Activated T-cell treated with anti-CD3 and anti-CD28 coated beads, Interleukin-2, amount 50 U/mL, for 72 hours (primary cell): ENCODE data around the gene TSPEAR. TPM values are rescaled to one million over a fixed set of nuclear protein-coding genes. Genes with fewer than 3 reads are reported as not detected.

Experiments used
- ATAC-seq, 2 donors: fragments of 150-1000 bp; cut with Tn5 transposase; replicated peaks in 1 of 2; 2 replicates each; pipeline ENCODE4 v1.10.0; 2021; ENCODE audit warnings: moderate library complexity in 2 of 2, mild to moderate bottlenecking in 1 of 2
- DNase-seq, 2 donors: peaks; one replicate each; pipeline ENCODE4 v3.0.0; 2021 to 2022; ENCODE audit warnings: mixed read lengths in 1 of 2
- H3K27ac Mint-ChIP-seq: one replicate; pipeline ENCODE4 v1.8.0; 2022; ENCODE audit warnings: mild to moderate bottlenecking, moderate library complexity, mixed read lengths
- H3K27me3 Mint-ChIP-seq: one replicate; pipeline ENCODE4 v1.8.0; 2022; ENCODE audit warnings: low read depth, mixed read lengths
- H3K36me3 Mint-ChIP-seq, 2 donors: one replicate each; pipeline ENCODE4 v1.8.0; 2022; ENCODE audit warnings: mixed read lengths in 2 of 2, mild to moderate bottlenecking in 1 of 2; ENCODE audit not compliant: insufficient read depth in 2 of 2
- H3K4me1 Mint-ChIP-seq: one replicate; pipeline ENCODE4 v1.8.0; 2022; ENCODE audit warnings: low read depth, mixed read lengths
- H3K4me3 Mint-ChIP-seq, 2 donors: one replicate each; pipeline ENCODE4 v1.8.0; 2022; ENCODE audit warnings: mild to moderate bottlenecking in 2 of 2, mixed read lengths in 2 of 2, moderate library complexity in 2 of 2
- H3K9me3 Mint-ChIP-seq, 2 donors: one replicate each; pipeline ENCODE4 v1.8.0; 2022; ENCODE audit warnings: mixed read lengths in 2 of 2
- total RNA-seq, 2 donors: library from RNA; stranded (reverse); gene quantifications; one replicate each; pipeline ENCODE4 v1.2.3, GENCODE V29; 2022

Gene TSPEAR
- total RNA-seq, 2 donors from 2014 or later = not detected

- no peak overlapping the region for H3K27ac Mint-ChIP-seq
- no peaks in the 10 kb centered on the region for H3K4me1 Mint-ChIP-seq
- H3K4me3 Mint-ChIP-seq = no peak overlapping the region
- H3K36me3 Mint-ChIP-seq = peaks cover 3 to 9% of the 10 kb centered on the region in 2 donors
- H3K27me3 Mint-ChIP-seq = peaks cover 10% of the 10 kb centered on the region
- DNase-seq (no peak), ATAC-seq (no peak)
- H3K9me3 Mint-ChIP-seq = peaks cover 0 to 5% of the 10 kb centered on the region in 2 donors
Observed at GRCh38 chr21:44572959-44573583, 138.3 kb downstream of the TSPEAR start.

- Mint-ChIP-seq H3K36me3 (peaks cover 0 to 3% of the 10 kb centered on the region in 2 donors), H3K27ac (no peak overlapping the region), H3K4me1 (no peaks in the 10 kb centered on the region), H3K27me3 (peaks cover 10% of the 10 kb centered on the region), H3K4me3 (no peak overlapping the region), H3K9me3 (no peaks in the 10 kb centered on the region)
- DNase-seq (no peak), ATAC-seq (no peak)
Observed at GRCh38 chr21:44571844-44572782, 139.3 kb downstream of the TSPEAR start.

- DNase-seq (no peak), ATAC-seq (no peak)
- H3K4me3 Mint-ChIP-seq = no peak overlapping the region
- peaks cover 10% of the 10 kb centered on the region for H3K27me3 Mint-ChIP-seq
- no peak overlapping the region for H3K27ac Mint-ChIP-seq
- no peaks in the 10 kb centered on the region for H3K9me3 Mint-ChIP-seq
- H3K36me3 Mint-ChIP-seq = no peaks in the 10 kb centered on the region
- no peaks in the 10 kb centered on the region for H3K4me1 Mint-ChIP-seq
Observed at GRCh38 chr21:44571296-44571695, 140.1 kb downstream of the TSPEAR start.

- Mint-ChIP-seq H3K27me3 (peaks cover 8% of the 10 kb centered on the region), H3K4me1 (peaks cover 4% of the 10 kb centered on the region), H3K27ac (no peak overlapping the region), H3K36me3 (no peaks in the 10 kb centered on the region), H3K4me3 (no peak overlapping the region), H3K9me3 (no peaks in the 10 kb centered on the region)
- ATAC-seq = no peak
- DNase-seq = no peak
Observed at GRCh38 chr21:44569861-44570517, 141.4 kb downstream of the TSPEAR start.

- Mint-ChIP-seq H3K27ac (no peak overlapping the region), H3K4me3 (no peak overlapping the region), H3K9me3 (no peaks in the 10 kb centered on the region), H3K36me3 (no peaks in the 10 kb centered on the region), H3K4me1 (peaks cover 14% of the 10 kb centered on the region), H3K27me3 (no peaks in the 10 kb centered on the region)
- ATAC-seq (no peak), DNase-seq (no peak)
Observed at GRCh38 chr21:44568667-44569556, 142.5 kb downstream of the TSPEAR start.

GRCh38 chr21:44568261-44568660 is 143.1 kb downstream of the TSPEAR start:
- Mint-ChIP-seq H3K4me3 (no peak overlapping the region), H3K4me1 (peaks cover 14% of the 10 kb centered on the region), H3K27me3 (no peaks in the 10 kb centered on the region), H3K36me3 (no peaks in the 10 kb centered on the region), H3K9me3 (peaks cover 0 to 1% of the 10 kb centered on the region in 2 donors), H3K27ac (no peak overlapping the region)
- ATAC-seq (no peak), DNase-seq (no peak)

- no peak overlapping the region for H3K27ac Mint-ChIP-seq
- no peak for ATAC-seq
- H3K36me3 Mint-ChIP-seq = peaks cover 0 to 1% of the 10 kb centered on the region in 2 donors
- H3K4me3 Mint-ChIP-seq = no peak overlapping the region
- H3K4me1 Mint-ChIP-seq = peaks cover 14% of the 10 kb centered on the region
- H3K27me3 Mint-ChIP-seq = no peaks in the 10 kb centered on the region
- DNase-seq = no peak
- H3K9me3 Mint-ChIP-seq = peaks cover under 1 to 2% of the 10 kb centered on the region in 2 donors
Observed at GRCh38 chr21:44567481-44568171, 143.7 kb downstream of the TSPEAR start.

GRCh38 chr21:44566403-44566802 is 145.0 kb downstream of the TSPEAR start:
- Mint-ChIP-seq H3K36me3 (peaks cover 0 to 4% of the 10 kb centered on the region in 2 donors), H3K27ac (no peak overlapping the region), H3K4me3 (no peak overlapping the region), H3K27me3 (no peaks in the 10 kb centered on the region), H3K9me3 (peaks cover 8% of the 10 kb centered on the region in 2 donors), H3K4me1 (peaks cover 14% of the 10 kb centered on the region)
- DNase-seq = no peak
- ATAC-seq = no peak

GRCh38 chr21:44564886-44565598 is 146.3 kb downstream of the TSPEAR start:
- no peak for DNase-seq
- Mint-ChIP-seq H3K9me3 (peaks cover 12 to 18% of the 10 kb centered on the region in 2 donors), H3K27me3 (no peaks in the 10 kb centered on the region), H3K4me1 (peaks cover 14% of the 10 kb centered on the region), H3K4me3 (peak overlapping the region; percentile 2 to 81), H3K36me3 (peaks cover 3 to 9% of the 10 kb centered on the region in 2 donors), H3K27ac (peak overlapping the region; percentile 52)
- peak in 1 of 2 donors; percentile 45 for ATAC-seq

GRCh38 chr21:44564099-44564498 is 147.3 kb downstream of the TSPEAR start:
- DNase-seq (no peak), ATAC-seq (no peak)
- no peak overlapping the region for H3K4me3 Mint-ChIP-seq
- H3K9me3 Mint-ChIP-seq = peaks cover 12 to 18% of the 10 kb centered on the region in 2 donors
- H3K27ac Mint-ChIP-seq = peak overlapping the region; percentile 28
- peaks cover 14% of the 10 kb centered on the region for H3K4me1 Mint-ChIP-seq
- peaks cover 3 to 9% of the 10 kb centered on the region in 2 donors for H3K36me3 Mint-ChIP-seq
- H3K27me3 Mint-ChIP-seq = no peaks in the 10 kb centered on the region

GRCh38 chr21:44558695-44559094 is 152.7 kb downstream of the TSPEAR start, which contains the start of gene KRTAP10-3:
Gene KRTAP10-3 (minus strand): TSS chr21:44558795. CDS start chr21:44558715, 80 bp downstream.
- ATAC-seq (no peak), DNase-seq (no peak)
- no peaks in the 10 kb centered on the region for H3K27me3 Mint-ChIP-seq
- no peak within 1 kb of the TSS for H3K4me3 Mint-ChIP-seq
- peaks cover 3 to 9% of the 10 kb centered on the region in 2 donors for H3K36me3 Mint-ChIP-seq
- H3K27ac Mint-ChIP-seq = no peak within 1 kb of the TSS
- no peaks in the 10 kb centered on the region for H3K4me1 Mint-ChIP-seq
- peaks cover 12 to 19% of the 10 kb centered on the region in 2 donors for H3K9me3 Mint-ChIP-seq
